OCI-LY7 (cell line): ENCODE measurements around the gene LDAH. TPM values are rescaled to one million over a fixed set of nuclear protein-coding genes. Genes with fewer than 3 reads are reported as not detected.

Experiments used
- BruUV-seq: library from RNA; stranded (reverse); fragments of 400-500 nt; replicated peaks from 2 replicates; lab custom pipeline; 2021; lab: Mats Ljungman, UMichigan
- CTCF ChIA-PET: fragments of 300-600 bp; sonication (Branson Sonifier 250); formaldehyde crosslinking; loops from one replicate; lab custom pipeline; 2022; ENCODE audit warnings: antibody characterized with exemption; ENCODE audit not compliant: unreplicated experiment; lab: Charles Lee
- POLR2A ChIA-PET: fragments of 300-600 bp; sonication (Branson Sonifier 250); formaldehyde crosslinking; loops from one replicate; lab custom pipeline; 2022; ENCODE audit warnings: antibody characterized with exemption; lab: Charles Lee
- DNase-seq: peaks from one replicate; pipeline ENCODE4 v3.0.0-alpha.2; 2015; ENCODE audit warnings: low spot score
- H2AFZ ChIP-seq: fragments of 200-600 bp; sonication (generic), shearing (Covaris generic); 2 replicates; pipeline ENCODE4 v1.6.1; 2014; ENCODE audit warnings: mild to moderate bottlenecking, antibody characterized with exemption, low read length, moderate library complexity
- H3K27ac ChIP-seq: fragments of 200-600 bp; sonication (generic); 2 replicates; pipeline ENCODE4 v1.5.1; 2014; ENCODE audit warnings: mixed run types, low read depth, mild to moderate bottlenecking, moderate library complexity, low read length, inconsistent platforms; ENCODE audit not compliant: poor library complexity, severe bottlenecking
- H3K36me3 ChIP-seq: fragments of 200-600 bp; sonication (generic); 2 replicates; pipeline ENCODE4 v1.6.1; 2014; ENCODE audit warnings: mild to moderate bottlenecking, antibody characterized with exemption, low read length, moderate library complexity, mixed read lengths; ENCODE audit not compliant: insufficient read depth
- H3K4me1 ChIP-seq: fragments of 200-600 bp; sonication (generic); 2 replicates; pipeline ENCODE4 v1.5.1; 2014; ENCODE audit warnings: mild to moderate bottlenecking, low read length; ENCODE audit not compliant: insufficient read depth, poor library complexity, severe bottlenecking
- H3K4me2 ChIP-seq: fragments of 200-600 bp; sonication (generic); 2 replicates; pipeline ENCODE4 v1.6.1; 2014; ENCODE audit warnings: mild to moderate bottlenecking, low read length
- H3K4me3 ChIP-seq: fragments of 200-600 bp; sonication (generic); 2 replicates; pipeline ENCODE4 v1.5.1; 2014; ENCODE audit warnings: mild to moderate bottlenecking, low read depth, low read length; ENCODE audit not compliant: poor library complexity, severe bottlenecking
- H3K79me2 ChIP-seq: fragments of 200-600 bp; sonication (generic); 2 replicates; pipeline ENCODE4 v1.6.1; 2016; ENCODE audit warnings: low read depth, mild to moderate bottlenecking, low read length, moderate library complexity, mixed read lengths; ENCODE audit not compliant: insufficient read depth
- H3K9me2 ChIP-seq: fragments of 200-600 bp; sonication (generic); 2 replicates; pipeline ENCODE4 v1.6.1; 2016; ENCODE audit warnings: mild to moderate bottlenecking, low read length, mixed read lengths; ENCODE audit not compliant: insufficient read depth
- H3K9me3 ChIP-seq: fragments of 200-600 bp; sonication (generic); 2 replicates; pipeline ENCODE4 v1.6.1; 2014; ENCODE audit warnings: mild to moderate bottlenecking, mixed run types, low read length, mixed read lengths
- H4K20me1 ChIP-seq: fragments of 200-600 bp; sonication (generic); 2 replicates; pipeline ENCODE4 v1.6.1; 2014; ENCODE audit warnings: mild to moderate bottlenecking, antibody characterized with exemption, low read length, moderate library complexity, mixed read lengths; ENCODE audit not compliant: insufficient read depth
- CTCF ChIP-seq: fragments of 200-600 bp; sonication (generic); conservative IDR thresholded peaks from 2 replicates; pipeline ENCODE4 v1.5.1; 2014; ENCODE audit warnings: mild to moderate bottlenecking, antibody characterized with exemption, low read length, moderate library complexity, mixed read lengths
- EZH2phosphoT487 ChIP-seq: fragments of 200-600 bp; sonication (generic); IDR thresholded peaks from 2 replicates; pipeline ENCODE4 v1.6.1; 2018; ENCODE audit warnings: low read depth, borderline replicate concordance, mild to moderate bottlenecking, mixed run types, antibody characterized with exemption, low read length, moderate library complexity, mixed read lengths
- intact Hi-C: fragments of 100-400 bp; cut with micrococcal nuclease; formaldehyde crosslinking; loops from one replicate; pipeline ENCODE4 v1.10.0; 2022; ENCODE audit not compliant: unreplicated experiment
- total RNA-seq, 2 experiments: library from RNA; depleted of rRNA in 1 of 2; stranded (reverse); fragments of >200 nt in 1 of 2; shearing (Covaris generic) in 1 of 2; gene quantifications; 2 replicates each; pipeline ENCODE4 v1.2.3, GENCODE V29; 2014 to 2022

Gene LDAH
- total RNA-seq, 2 experiments from 2014 or later, result 21.7 to 38.1 TPM

- Histone ChIP-seq H3K4me1 (peaks cover 26% of the 10 kb centered on the region), H3K36me3 (peaks cover 23% of the 10 kb centered on the region; the same call in 1 of the 2 replicates), H3K4me3 (no peak overlapping the region), H2AFZ (no peak overlapping the region), H3K9me3 (no peaks in the 10 kb centered on the region), H3K79me2 (no peaks in the 10 kb centered on the region), H4K20me1 (no peaks in the 10 kb centered on the region), H3K27ac (no peak overlapping the region), H3K4me2 (no peak overlapping the region), H3K9me2 (no peaks in the 10 kb centered on the region)
- ChIA-PET POLR2A (interaction anchor here (0.7 to 0.8 kb wide), 2 partner anchors 9 to 15 kb away, joined by 3 read pairs; no protein-coding TSS in a partner anchor), CTCF (no interaction called here)
- intact Hi-C loops, result no loop called here
- no peak for DNase-seq
- TF ChIP-seq CTCF (no peak), EZH2phosphoT487 (no peak)
- no TSS peak for BruUV-seq
Observed at GRCh38 chr2:20691076-20691734, 131.7 kb downstream of the LDAH start.

GRCh38 chr2:20689428-20690264 is 133.3 kb downstream of the LDAH start:
- peaks cover 27% of the 10 kb centered on the region; the same call in 1 of the 2 replicates for H3K36me3 ChIP-seq
- peaks cover 10% of the 10 kb centered on the region for H3K4me1 ChIP-seq
- H3K27ac ChIP-seq, result no peak overlapping the region
- no peak overlapping the region for H3K4me3 ChIP-seq
- H4K20me1 ChIP-seq, result no peaks in the 10 kb centered on the region
- CTCF ChIA-PET, result no interaction called here
- H3K9me2 ChIP-seq, result no peaks in the 10 kb centered on the region
- H3K79me2 ChIP-seq, result no peaks in the 10 kb centered on the region
- H3K9me3 ChIP-seq, result no peaks in the 10 kb centered on the region
- no peak for DNase-seq
- H3K4me2 ChIP-seq, result no peak overlapping the region
- no TSS peak for BruUV-seq
- TF ChIP-seq EZH2phosphoT487 (no peak), CTCF (no peak)
- POLR2A ChIA-PET, result interaction anchor here (0.6 kb wide), 1 partner anchor 64 kb away, joined by 4 read pairs; no protein-coding TSS in a partner anchor
- H2AFZ ChIP-seq, result no peak overlapping the region
- intact Hi-C loops, result no loop called here
